GM19099 (cell line): ENCODE results near the gene TCL1B.

ENCODE experiments used
- POLR2A ChIP-seq: IDR thresholded peaks from 3 replicates; pipeline ENCODE4 v1.6.1; 2011; ENCODE audit warnings: low read depth; ENCODE audit not compliant: insufficient read length; ENCODE audit errors: extremely low read depth

TCL1B gene

DNA sequence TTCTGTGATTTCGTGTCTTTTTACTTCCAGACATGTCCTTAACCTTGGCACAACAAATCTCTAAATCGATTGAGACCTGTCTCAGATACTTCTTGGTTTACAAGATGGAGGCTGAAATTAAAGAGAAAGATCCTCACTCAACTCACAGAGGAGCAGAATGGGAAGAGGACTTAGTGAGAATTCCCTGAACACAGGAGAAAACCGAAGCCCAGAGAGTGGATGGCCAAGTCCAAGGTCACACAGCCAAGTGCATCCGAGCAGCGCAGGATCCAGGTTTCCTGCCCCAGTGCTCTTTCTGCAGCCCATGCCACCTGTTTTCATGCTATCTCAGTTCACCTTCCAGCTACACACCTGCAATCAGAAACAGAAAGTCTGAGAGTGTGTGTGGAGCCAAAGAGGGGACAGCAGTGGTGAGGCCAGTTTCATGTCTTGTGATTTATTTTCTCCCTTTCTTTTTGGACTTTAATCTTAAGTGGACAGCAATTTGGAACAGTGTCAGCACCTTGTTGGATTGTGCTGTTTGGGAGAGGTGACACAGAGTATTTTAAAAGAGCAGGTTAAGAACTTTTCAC lies 22.9 kb upstream of the TCL1B start:
- peak; percentile 14 for TF ChIP-seq POLR2A

DNA sequence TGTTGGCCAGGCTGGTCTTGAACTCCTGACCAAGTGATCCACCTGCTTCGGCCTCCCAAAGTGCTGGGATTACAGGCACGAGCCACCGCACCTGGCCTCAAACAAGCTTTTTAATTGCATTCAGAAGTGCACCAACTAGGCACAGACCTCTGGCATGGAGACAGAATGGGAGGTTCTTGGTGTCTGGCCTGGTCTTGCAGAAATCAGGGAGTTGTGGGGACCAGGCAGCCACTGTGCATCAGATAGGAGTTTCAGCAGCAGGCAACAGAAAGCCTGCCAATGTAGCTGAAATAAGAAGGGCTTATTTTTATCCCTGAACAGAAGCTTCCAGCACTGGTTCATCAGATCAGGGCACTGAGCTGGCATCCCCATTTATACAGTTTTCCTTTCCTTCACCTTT lies 22.2 kb upstream of the TCL1B start:
- TF ChIP-seq POLR2A: no peak

DNA sequence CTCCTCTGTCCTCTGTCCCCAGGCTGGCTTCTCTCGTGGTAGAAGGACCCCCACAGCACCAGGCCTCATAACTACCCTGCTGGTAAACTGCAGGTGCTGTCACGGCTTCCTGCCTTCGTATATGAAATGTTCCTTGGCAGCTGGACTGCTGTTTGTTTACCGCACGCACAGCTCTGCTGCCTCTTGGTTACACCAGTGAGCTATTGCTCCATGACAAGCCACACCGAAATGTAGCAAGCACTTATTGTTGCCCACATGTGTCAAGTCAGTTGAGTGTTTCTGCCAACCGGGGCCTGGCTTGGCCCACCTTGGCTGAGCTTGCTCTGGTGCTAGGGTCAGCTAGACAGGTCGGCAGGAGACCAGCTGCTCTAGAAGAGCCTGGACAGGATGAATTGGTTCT lies 21.7 kb upstream of the TCL1B start:
- TF ChIP-seq POLR2A: no peak

DNA sequence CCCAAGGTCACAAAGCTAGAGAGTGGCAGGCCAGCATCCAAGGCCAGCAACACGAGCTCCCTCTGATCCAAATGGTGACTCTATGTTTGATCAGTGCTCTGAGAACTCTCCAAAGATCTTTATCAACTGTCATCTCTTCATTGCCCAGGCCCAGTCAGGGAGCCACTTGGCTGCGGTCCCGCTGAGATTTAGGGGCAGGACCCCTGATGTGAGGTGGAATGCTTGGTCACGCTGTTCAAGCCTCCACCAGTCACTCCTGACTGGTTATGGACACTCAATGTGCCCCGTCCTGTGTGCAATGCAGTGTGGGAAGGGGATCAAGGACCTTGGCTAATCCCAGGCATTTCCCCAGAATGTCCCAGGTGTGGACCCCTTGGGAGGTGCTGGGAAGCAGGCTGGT lies 19.8 kb upstream of the TCL1B start:
- TF ChIP-seq POLR2A: no peak

DNA sequence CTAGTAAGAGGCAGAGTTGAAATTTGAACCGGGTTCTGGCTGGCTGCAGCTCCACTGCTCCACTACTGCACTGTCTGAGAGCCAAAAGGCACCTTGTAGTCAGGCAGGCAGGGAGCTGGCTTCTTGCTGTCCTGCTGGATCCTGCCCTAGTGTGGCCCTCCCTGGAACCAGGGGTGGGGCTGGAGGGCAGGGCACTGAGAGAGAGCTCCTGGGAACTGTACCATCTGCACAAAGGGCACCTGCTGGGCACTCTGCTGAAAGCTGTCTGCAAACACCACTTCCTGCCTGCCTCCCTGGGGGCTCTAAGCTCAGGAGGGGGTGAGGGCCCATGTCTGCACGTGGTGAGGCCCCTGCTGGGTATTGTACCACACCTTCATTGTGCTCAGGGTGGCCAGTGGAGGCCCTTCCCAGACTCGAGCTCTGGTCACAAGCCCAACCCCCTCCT lies 19.0 kb upstream of the TCL1B start:
- TF ChIP-seq POLR2A: peak; percentile 44

DNA sequence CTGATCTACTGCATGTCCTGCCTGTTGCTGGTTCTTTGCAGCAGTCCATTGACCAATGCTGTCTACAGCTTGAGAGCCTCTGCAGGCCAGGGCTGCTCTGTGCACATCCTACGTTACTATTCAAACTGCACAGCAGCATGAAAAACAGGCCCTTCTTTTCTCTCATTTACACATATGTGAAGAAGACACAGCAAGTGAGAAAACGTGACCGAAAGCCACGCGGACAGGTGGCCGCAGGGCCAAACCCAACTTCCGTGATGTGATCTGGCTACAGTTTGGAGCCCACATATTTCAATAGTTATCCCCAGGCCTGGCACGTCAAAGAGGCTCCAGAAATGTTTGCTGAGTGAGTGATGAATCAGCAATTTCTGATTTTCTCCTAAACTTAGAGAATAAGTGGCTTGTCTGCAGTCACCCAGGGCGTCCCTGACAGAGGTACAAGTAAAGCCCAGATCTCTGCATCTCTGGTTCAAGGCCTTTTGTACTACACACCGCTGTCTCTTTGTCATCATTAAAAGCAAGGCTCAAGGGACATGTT lies 17.9 kb upstream of the TCL1B start:
- no peak for TF ChIP-seq POLR2A

DNA sequence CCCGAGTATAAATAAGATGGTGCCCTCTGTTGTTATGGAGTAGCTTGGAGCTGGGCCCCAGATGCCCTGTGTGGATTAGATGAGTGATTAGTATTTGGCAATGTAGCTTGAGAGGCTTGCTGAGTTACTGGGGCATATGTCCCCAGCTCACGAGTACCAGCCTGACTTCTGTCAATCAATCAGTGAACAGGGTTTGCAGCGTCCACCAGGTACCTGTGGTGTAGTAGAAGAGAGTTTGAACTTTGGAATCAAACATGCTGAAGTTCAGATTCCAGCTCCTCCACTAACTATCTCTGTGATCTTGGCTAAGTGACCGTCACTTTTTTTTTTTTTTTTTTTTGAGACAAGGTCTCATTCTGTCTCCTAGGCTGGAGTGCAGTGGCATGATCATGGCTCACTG lies 11.6 kb upstream of the TCL1B start:
- TF ChIP-seq POLR2A: no peak

DNA sequence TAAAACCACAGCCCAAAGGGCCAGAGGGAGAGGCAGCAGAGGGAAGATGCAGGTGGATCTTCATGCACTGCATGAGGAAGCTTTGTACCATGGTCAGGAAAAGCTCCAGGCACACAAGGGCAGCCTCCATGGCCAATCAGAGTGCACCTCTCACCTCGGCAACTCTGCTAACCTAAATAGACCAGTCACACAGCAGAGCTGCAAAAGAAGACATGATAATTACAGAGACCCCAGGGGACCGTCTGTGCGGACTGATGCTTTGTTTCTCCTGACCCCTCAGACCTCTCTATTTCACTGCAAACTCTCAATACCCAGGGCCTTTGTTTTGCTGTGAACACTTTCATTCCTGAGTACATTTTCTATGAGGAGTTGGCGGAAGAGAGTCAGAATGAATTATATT lies 10.7 kb upstream of the TCL1B start:
- no peak for TF ChIP-seq POLR2A

DNA sequence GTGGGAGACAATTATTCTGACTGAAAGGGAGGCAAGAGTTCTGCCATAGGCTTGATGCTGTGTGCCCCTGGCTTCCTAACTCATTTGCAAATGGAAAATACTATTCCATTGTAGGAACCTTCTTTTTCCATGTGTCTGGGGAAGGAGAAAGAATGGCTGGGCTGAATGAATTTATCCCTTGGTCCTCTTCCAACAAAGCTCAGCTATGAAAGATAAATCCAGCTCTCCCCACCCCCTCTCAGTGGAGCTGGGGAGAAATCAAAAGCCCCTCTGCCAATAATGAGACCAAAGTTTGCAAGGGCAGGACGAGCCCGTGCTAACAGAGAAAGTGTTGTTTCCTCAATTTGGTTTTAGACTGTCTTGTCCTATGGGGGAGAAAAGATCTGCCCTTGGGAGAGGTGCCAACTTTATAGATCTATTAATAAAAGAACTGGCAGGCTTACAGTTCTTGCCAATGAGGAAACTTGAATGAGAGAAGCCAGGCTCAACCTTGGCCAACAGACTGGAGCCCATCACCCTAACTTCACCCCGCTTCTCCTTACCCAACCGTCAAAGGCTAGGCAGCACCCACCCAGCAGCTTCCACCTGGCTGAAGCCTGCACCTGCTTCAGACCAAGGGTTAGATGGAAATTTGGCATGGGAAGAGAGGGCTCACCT lies 8.9 kb upstream of the TCL1B start:
- TF ChIP-seq POLR2A: no peak

DNA sequence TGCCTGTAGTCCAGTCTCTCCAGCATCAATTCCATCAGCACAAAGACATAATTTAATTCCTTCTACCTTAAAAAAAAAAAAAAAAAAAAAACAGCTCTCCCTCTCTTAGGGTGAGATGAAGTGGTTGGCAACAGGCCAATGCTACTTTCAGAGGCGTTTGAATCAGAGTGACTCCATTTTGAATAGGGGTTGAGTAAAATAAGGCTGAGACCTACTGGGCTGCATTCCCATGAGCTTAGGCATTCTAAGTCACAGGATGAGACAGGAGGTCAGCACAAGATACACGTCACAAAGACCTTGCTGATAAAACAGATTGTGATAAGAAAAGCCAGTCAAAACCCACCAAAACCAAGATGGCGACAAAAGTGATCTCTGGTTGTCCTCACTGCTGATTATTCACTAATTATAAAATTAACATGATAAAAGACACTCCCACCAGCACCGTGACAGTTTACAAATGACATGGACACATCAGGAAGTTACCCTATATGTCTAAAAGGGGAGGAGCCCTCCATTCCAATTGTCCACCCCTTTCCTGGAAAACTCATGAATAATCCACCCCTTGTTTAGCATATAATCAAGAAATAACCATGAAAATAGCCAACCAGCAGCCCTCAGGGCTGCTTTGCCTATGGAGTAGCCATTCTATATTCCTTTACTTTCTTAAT lies 6.9 kb upstream of the TCL1B start:
- no peak for TF ChIP-seq POLR2A

DNA sequence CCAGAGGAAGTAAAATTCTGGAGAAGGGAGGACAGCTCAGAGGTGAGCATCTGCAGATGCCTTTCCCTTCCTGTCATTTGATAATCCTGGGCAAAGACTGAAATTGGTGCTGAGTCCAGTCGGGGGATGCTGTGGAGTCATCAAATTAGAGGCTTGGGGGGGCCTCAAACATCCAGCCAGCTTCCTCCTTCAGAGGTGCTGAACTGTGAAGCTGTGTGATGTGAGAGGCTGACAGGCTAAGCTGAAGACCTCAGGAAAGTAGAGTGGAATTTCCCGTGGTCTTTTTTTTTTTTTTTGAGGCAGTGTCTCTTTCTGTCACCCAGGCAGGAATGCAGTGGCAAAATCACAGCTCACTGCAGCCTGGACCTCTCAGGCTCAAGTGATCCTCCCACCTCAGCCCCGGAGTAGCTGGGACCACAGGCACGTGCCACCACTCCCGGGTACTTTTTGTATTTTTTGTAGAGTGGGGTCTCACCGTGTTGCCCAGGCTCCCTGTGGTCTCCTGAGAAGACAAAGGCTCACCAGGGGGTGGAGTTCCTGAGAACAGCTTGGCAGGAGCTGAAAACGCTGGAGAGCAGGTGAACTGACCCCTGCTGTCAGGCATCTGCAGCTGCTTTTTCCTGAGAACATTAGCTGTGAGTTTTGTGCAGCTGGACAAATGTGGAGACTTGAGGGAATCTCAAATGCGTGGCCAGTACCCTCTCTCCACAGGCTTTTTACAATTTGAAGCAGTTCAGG lies 6.1 kb upstream of the TCL1B start:
- no peak for TF ChIP-seq POLR2A

DNA sequence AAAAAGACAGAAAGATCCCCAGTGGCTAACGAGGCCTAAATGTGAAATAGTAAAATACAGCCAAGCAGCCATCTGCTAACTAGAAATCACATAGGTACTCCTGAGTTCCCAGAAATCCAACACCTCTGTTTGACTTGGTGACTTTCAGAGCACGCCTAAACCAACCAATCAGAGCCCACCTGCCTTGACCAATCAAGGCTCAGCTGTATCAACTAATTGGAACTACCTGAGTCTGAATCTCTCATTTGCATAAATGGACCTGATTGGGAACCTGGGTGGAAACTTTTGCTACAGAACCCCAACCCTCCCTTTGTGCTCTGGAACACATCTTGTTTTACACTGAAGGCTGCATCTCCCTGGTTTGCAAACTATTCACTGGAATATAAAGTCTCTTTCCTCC lies 5.1 kb upstream of the TCL1B start:
- TF ChIP-seq POLR2A: no peak

DNA sequence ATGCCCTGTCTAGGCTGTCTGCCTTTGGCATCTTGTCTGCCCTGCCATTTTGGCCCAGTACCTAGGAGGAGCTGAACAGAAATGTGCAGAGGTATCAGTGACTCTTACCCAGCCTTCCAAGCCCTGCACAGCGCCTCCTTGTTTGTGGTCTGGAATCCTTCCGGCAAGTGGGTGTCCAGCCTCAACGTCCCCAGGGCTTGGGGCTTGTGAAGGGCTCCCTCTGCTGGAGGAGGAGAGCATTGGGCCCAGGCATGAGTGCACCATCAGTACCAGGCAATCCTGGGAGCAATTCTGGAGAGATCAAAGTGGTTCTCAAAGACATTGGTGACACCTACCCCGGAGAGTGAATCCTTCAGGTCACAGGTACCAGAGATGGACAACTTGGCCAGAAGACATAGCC lies 2.4 kb upstream of the TCL1B start:
- TF ChIP-seq POLR2A: no peak

DNA sequence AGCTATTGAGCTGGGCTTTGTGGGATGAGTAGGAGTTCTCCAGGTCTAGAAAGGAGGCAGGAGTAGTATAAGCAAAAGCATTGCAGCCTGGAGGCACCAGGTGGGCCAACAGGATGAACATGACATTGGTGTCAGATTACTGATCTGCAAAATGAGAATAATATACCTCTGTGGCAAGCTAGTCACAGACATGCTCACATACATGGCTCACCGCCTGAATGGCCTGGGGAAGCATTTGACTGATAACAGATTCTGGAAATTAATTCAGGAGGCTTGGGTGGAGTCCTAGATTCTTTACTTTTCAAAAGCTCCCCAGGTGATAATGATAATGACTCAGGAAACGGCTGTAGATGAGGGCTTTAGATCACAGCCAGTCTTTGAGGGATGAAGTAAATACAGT lies 709 bp downstream of the TCL1B start:
- TF ChIP-seq POLR2A: no peak

DNA sequence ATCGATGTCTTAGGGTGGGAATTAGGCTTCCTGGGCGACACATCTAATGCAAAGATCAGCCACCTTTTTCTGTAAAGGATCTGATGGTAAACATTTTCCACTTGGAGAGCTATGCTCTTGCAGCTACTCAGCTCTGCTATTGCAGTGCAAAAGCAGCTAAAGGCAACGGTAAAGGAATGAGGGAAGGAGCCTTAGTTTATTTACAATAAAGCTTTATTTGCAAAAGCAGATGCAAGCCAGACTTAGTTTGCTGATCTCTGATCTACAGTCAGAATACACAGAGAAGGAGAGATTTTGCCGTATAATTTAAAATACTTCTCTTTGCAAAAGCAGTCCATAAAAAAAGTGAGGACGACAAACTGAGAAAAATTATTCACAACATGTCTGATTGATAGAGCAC lies 3.2 kb downstream of the TCL1B start:
- TF ChIP-seq POLR2A: no peak

DNA sequence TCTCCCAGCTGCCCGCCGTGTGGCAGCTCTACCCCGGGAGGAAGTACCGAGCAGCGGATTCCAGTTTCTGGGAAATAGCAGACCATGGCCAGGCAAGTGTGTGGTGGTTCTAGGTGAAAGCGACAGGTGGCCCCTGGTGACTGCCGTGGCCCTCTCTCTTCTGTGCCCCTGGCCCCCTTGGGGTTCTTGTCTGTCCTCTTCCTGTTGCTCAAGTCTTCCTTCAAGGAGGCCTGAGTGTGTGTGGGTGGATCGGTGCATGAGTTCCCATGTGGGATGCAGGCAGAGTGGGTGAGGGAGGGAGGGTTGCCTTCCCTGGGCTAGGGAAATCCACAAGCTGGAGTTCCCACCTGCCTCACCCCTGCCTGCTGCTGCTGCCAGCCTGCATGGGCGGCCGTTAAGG lies 4.6 kb downstream of the TCL1B start:
- TF ChIP-seq POLR2A: no peak

DNA sequence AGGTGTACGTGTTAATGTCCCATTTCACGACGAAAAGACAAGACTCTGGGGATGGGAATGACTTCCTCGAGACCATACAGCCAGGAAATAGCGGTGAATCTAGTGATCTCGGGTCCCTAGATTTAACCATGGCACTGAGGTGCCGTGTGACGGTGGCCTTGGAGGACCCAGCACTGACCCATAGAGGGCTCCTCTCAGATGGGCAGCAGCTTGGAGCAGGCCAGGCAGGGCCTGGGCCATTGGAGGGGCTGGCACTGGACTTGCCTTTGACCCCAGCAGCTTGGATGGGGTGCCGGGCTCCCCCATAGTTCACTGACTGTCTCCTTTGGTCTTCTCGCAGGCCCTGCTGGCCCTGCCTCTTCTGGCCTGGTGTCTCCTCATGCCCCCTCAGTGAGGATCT lies 5.4 kb downstream of the TCL1B start:
- no peak for TF ChIP-seq POLR2A
